HG03442 (cell line): ENCODE data around the gene SLC25A23.

Source experiments
- ATAC-seq: cut with Tn5 transposase; IDR thresholded peaks from one replicate; pipeline ENCODE4 v1.9.1; 2021; ENCODE audit warnings: mild to moderate bottlenecking, moderate library complexity; ENCODE audit not compliant: unreplicated experiment

Gene SLC25A23

DNA sequence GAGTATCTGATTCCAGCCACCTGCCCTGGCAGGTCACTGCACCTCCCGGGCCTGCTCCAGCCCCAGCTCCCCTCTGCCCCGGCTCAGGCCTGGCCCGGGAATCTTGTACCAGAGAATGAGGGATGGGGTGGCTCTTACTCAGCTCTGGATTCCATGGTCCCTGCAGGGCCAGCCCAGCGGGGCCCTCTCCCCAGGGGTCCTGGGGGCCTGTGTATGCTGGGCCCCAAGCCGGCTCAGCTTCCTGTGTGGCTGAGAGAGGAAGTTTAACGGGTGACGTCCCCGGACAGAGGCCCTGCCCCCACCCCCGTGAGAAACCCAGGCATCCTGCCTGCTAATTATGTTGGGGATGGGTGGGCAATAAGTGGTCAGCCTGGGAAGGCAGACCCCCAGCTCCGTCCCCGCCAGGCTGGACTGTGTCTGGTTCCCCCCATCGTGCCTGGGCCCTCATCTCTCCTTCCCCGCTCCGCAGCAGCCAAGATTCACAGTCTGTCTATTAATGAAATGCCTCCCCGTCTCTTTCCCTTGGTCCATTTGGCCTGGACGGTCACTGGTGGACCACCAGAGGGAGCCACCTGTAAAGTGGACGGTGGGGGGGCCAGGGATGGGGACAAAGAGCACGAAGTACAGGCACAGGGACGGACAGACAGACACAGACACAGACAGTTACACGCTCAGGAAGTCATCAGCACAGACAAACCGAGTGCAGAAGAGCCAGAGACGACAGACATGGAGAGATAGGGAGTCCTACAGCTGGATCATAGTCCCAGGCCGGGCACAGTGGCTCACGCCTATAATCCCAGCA lies 22.1 kb upstream of the SLC25A23 start, which contains the start of gene DENND1C:
DENND1C (minus strand) TSS at position 247 of the 802 bp plus-strand sequence; CDS start at position 155, 92 bp downstream.
- peak; percentile 54 for ATAC-seq

DNA sequence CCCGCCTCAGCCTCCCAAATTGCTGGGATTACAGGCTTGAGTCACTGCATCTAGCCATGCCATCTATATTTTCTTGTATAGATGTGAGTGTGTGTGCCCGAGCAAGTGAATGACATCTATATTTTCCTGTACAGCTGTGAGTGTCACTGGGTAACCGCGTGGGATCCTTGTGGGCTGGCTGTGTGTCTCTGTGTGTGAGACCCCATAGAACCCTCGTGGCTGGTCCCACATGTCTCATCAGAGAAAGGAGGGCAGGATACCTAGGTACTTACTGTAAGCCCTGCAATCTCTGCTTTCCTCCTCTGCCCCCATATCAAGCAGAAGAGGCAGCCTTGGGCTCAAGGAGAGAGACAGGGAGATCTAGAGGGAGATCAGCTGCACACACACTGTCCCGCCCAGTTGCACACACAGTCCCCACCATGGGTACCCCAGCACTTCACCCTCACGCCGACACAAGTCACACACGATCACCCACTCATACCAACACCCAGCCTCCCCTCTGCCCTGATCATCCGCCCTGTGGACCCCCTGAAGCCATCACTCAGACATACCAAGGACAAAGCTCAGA lies 21.3 kb upstream of the SLC25A23 start:
- ATAC-seq, result no peak

DNA sequence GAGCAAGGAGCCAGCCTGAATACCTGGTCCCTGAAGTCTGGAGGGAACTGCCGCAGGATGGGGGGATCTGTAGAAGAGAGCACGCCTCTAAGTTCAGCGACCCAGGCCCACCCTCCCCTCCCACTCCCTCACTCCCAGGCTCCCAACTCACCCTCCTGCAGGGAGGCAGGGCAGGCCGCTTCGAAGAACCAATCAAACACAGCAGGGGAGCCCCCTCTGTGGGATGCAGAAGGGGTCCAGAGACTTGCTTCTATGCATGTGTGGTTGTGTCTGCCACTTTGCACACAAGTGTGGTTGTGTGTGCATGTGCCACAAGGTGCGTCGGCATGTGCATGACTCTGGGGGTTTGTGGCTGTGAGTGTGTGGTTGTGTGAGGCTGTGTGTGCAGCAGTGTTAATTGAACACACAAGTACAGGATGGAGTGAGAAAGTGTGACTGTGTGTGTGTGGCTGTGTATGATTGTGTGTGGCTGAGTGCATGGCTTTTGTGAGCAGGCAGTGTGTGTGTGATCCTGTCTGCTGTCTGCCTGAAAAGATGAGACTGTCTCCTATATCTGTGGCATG lies 20.3 kb upstream of the SLC25A23 start:
- ATAC-seq, result no peak

DNA sequence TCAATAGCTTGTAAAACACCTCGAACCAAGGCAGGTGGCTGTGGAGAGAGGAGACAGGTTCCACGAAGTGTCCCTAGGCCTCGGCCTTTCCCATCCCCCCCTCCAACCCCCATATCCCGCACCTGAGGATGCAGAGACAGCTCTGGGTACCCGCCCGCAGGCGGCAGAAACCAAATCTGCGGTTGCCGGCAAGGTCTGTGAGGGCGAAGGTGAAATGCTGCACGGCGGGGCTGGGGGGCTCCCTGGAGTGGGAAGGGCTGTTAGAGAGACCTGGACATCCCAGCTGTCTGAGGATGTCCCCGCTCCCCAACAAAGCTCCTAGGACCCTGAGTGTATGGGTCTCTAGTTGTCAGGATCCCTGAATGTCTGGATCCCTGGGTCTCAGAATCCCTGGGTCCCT lies 19.2 kb upstream of the SLC25A23 start:
- ATAC-seq, result no peak

DNA sequence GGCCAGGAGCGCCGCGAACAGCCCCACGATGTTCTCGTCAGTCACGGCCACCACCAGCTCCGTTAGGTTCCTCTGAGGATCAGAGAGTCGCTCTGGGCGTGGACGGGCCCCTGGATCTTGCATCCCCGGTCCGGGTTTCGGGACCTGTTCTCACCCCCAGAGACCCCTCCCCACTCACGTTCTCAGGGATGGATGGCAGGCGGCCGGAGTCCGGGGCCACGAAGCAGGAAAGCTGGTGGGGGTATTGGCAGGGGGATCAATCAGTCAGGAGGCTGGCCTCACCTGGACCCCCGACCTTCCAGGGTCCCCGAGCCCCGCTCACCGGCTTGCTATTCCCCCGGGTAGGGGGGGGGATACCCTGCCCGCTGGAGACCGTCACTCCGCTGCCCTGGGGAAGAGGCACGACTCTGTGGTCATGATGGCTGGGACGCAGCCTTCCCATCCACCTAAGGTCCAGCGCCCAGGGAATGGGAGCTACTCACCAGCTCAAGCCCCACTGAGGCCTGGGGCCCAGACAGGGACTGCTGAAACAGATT lies 17.4 kb upstream of the SLC25A23 start:
- ATAC-seq, result no peak

DNA sequence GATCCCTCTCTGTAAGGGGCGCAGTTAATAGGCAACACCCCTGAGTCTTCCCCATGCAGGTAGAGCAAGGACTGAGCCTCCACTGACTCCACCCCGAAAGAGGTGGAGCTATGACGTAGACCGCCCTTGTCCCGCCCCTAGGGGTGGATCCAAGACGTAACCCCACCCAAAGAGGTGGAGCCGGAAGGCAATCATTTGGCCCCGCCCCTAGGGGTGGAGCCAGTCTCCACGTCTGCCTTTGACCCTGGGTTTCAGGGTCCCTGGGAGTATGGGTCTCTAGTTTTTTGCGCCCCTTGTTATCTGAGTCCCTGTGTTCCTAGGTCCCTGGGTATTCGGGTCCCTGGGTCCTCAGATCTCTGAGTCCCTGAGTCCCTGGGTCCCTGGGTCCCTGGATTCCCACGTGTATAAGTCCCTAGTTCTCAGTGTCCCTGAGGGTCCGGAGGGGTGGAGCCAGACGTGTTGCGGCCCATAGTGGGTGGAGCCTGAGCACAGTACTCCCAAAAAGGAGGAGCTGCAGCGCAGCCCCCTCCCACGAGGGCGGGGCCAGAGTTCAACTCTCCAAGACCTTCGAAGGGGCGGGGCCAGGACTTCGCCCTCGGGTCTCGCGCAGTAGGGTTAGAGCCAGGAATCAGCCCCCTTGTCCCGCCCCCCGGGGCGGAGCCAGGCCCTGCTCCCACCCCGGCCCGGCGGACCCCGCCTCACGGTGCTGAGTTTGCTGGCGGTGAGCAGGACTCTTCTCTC lies 16.7 kb upstream of the SLC25A23 start:
- no peak for ATAC-seq

DNA sequence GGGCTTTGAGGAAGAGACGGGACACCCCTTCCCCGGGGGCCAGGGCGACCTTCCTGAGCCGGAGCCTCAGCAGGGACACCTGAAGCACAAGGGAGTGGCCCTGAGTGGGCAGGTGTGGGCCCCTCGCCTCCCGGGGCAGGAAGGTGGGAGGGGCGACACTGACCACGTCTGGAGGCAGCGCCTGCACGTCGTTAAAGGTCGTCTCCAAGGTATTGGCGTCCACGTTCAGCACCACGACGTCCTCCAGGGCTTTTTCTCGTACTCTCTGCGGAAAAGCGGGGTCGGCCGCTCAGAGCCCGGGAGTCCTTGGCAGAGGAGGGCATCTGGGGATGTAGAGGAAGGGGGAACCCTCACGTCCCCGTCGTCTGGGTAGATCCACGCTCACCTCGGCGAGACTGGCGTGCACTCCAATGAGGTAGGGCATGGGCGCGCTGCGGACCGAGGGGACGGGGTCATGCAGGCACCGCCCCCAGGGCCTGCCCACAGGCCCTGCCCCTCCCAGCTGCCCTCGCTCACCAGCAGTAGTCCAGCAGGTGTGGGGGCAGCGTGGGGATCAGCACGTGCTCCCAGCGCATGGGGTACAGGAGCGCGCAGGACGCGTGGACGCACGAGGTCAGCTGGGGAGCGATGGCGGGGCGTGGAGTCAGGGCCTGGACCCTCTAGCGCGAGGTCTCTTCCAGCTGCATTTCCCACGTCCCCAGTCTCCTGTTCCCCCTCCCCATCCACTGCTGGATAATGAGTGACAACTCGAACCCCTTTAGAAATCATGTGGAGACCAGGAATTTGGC lies 15.9 kb upstream of the SLC25A23 start:
- no peak for ATAC-seq

DNA sequence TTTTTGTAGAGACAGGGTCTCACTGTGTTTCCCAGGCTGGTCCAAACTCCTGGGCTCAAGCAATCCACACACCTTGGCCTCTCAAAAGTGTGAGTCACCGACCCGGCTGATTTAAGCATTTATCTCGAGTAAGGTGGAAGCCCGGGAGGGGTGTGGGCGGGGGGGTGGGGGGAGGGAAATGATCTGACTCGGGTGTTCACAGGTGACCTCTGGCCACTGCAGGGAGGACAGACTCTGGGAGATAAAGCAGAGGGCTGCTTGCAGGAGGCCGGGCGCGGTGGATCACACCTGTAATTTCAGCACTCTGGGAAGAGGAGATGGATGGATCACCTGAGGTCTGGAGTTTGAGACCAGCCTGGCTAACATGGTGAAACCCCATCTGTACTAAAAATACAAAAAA lies 14.1 kb upstream of the SLC25A23 start:
- ATAC-seq, result no peak

DNA sequence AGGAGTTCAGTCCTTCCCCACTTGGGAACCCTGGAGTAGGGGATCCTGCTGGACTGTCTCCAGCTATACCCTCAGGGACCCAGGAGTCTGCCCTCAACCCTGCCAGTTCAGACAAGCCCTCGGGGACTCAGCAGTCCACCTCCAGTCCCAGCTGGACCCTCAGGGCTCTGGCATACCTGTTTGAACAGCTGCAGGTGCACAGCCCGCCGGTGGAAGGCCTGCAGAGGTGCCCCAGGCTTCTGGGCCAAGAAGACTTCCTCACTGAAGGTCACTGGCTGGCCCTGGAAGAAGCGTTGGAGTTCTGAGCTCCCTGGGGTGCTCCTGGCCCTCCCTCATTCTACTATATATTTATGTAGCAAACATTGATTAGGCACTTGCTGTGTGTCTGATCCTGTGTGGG lies 13.1 kb upstream of the SLC25A23 start:
- no peak for ATAC-seq

DNA sequence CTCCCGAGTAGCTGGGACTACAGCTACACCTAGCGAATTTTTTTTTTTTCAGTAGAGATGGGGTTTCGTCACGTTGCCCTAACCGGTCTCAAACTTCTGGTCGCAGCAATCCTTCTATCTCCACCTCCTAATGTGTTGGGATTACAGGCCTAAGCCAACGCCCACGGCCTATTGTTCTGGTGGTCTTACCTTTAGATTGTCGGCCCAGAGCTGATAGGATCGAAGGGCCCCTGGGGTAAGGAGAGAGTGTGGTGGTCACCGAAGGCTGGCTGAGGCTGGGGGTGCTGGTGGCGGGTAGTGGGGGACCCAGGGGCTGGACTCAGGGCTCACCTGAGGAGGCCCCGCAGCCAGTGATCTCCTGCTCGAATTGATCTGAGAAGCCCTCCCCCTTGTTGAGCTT lies 11.5 kb upstream of the SLC25A23 start:
- ATAC-seq, result no peak

DNA sequence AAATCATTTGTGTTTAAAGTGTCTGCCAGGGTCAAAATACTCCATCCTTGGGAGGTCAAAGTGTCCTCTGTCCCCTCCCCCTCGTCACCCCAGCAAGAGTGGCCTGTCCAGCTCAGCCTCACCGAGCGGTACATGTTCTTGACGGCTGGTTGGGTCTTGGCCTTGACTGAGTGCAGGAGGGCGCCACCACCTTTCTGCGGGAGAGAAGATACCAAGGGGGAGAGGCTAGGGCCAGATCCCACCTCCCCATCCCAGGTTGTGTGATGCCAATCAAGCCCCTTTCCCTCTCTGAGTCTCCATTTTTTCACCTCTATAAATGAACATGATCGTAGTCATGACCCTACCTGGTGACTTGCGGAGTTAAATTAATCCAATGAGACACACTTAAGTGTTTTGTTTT lies 10.6 kb upstream of the SLC25A23 start:
- no peak for ATAC-seq

DNA sequence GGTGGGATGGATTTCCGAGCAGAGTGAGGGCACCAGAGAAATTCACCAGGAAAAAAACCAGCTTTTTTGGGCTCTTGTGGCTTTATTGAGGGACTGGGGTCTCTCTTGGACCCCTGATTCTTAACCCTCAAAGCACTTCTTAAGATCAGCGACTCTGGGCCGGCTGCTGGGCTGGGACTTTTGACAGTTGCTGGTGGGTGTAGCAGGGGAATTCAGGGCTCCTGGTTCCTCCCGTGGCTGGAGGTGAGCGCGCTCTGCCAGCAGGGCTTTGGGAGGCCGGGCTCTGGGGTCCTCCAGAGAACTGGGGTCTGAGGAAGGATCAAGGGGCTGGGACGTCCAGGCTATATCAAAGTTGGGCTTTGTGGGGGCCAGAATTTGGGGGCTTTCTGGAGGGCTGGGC lies 7.8 kb upstream of the SLC25A23 start:
- ATAC-seq, result no peak

DNA sequence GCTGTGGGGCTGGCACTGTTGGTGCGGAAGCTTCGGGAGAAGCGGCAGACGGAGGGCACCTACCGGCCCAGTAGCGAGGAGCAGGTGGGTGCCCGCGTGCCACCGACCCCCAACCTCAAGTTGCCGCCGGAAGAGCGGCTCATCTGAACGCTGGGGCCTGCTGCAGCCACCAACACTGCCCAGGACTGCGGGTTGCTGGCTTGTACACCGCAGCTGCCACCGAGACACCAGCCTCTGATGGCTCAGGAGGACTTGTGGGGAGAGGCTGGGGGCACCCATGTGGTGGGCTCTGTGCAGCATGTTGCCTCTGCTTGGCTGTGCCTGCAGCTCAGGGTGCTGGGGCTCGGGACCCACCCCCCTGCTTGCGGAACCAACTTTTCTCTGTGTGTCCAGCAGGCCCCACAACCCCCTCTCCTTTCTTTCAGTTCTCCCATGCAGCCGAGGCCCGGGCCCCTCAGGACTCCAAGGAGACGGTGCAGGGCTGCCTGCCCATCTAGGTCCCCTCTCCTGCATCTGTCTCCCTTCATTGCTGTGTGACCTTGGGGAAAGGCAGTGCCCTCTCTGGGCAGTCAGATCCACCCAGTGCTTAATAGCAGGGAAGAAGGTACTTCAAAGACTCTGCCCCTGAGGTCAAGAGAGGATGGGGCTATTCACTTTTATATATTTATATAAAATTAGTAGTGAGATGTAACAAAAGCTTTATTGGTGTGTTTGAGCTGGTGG lies 7.1 kb upstream of the SLC25A23 start:
- no peak for ATAC-seq

DNA sequence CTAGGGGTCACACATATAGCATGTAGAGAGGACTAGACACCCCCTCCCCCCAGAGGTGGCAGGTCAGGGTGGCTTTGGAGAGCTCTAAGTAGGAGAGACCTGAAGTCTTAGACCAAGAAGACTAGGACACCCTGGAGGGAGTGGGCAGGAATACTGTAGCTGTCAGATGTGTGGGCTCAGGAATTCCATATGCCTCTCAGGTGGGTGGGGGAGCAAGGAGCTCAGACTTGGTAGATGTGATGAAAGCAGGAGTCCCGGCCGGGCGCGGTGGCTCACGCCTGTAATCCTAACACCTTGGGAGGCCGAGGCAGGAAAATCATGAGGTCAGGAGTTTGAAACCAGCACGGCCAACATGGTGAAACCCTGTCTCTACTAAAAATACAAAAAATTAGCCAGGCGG lies 6.1 kb upstream of the SLC25A23 start:
- ATAC-seq, result no peak

DNA sequence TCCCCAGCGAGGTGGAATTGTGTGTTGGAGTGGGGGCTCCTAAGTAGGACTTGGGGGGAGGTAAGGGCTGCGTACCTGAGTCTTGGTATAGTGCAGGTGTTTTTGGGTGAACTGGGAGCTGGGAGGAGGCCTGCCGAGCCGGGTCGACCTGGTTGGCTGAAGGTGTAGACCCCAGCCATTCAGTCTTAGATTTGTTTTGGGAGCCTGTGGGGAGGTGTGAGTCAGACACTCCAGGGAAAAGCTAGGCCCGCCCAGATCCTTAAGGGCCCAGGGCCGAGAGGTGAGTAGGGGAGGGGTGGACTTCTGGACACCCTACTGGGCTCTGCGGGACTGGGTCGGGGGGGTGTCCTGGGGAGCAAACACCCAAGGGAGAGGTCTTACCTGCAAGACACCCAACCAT lies 5.4 kb upstream of the SLC25A23 start:
- no peak for ATAC-seq

DNA sequence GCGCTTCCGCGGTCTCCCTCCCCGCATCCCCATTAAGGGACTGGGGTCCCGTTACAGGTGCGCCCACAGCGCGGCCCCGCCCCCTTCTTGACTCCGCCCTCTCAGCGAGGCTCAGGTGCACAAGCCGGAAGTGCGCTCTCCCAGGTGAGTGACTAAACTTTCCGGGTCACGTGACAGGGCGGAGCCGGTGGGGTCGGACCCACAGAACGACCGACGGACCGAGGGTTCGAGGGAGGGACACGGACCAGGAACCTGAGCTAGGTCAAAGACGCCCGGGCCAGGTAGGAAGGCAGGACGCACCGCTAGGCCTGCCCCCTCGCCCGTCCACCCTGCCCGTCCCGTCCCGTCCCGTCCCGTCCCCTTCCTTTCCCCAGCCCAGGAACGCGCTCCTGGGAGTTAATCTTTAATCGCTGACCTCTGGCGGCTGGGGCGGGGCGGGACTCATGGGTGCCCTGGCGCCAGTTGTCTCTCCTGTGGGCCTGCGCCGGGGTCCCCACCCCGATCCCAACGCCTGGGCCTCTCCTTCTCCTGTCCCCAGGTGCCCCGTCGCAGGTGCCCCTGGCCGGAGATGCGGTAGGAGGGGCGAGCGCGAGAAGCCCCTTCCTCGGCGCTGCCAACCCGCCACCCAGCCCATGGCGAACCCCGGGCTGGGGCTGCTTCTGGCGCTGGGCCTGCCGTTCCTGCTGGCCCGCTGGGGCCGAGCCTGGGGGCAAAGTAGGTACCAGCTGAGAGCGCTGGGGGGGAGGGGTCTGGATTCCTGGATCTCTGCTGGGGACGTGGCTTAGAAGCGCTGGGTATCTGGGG lies 4.7 kb upstream of the SLC25A23 start, which contains the start of gene CRB3:
CRB3 (plus strand) TSS at position 202 of the 804 bp plus-strand sequence; CDS start at position 633, 431 bp downstream.
- ATAC-seq, result no peak

DNA sequence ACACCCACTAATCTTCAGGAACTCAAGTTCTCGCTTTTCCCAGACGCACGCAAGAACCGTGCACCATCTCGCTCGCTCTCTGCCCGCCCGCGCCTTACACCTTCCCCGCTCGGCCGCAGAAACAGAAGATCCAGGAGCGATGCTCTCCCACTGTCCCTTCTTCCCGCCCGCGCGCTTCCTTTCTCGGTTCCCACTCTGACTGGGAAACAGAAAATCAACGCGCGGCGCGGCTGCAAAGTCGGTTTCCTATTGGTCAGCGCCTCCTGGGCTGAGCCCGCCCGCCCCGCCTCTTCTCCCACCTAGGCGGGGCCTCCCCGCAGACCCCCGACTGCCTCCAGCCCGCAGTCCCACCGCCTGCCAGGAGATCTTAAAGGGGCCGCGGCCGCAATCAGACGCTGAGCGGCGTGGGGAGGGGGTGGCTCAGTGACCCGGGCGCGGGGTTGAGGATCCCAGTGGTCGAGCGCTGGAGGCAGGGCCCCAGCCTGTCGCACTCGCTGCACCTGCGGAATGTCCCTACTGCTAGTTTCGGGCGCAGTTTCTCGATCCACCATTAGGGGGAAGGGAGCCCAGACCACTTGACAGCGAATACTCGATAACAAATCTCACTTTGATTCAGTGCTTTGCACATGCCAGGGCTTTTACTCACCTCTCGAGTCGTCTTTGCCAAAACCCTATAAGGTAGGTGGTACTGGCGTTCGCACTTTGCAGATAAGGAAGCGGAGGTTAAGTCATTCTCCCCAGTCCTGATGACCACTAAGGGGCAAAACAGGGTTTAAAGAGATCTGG lies 700 bp upstream of the SLC25A23 start:
- peak; percentile 59 for ATAC-seq

DNA sequence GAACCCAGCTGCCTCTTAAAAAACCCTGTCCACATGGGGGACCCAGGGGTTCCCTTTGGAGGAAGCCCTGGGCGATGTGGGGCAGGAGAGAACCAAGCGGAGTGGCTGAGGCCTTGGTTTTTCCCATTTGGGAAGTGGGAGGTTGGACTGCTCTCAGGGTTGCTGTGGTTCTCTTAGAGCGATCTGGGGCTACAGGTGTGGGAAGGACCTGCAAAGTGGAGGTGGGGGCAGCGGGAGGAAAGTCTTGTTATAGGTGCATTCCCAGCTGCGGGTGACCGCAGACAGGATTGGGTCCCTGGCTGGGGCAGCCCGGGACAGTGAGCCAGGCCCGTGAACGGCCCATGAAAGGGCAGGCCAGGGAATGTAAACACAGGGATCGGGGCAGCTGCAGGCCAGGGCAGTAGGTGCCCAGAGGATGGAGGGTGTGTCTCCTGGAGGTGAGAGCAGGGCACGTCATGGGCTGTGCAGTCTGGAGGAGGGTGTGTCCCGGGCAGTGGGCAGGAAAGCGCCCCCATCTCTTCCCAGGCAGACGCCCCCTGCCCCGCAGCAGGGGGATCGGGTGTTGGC lies 814 bp downstream of the SLC25A23 start:
- no peak for ATAC-seq
